GM23338 (cell line): Measurements from ENCODE around the gene APCDD1L. TPM values are rescaled to one million over a fixed set of nuclear protein-coding genes. Genes with fewer than 3 reads are reported as not detected.

ENCODE experiments used
- ATAC-seq: fragments of 200-7000 bp; cut with Tn5 transposase; 3 replicates; pipeline ENCODE4 v1.9.1; 2020
- DNase-seq: peaks from one replicate; pipeline ENCODE4 v3.0.0-alpha.2; 2015; ENCODE audit warnings: low spot score
- H2AFZ ChIP-seq: fragments of 200-600 bp; sonication (generic); 2 replicates; pipeline ENCODE4 v1.8.0; 2016; ENCODE audit warnings: antibody characterized with exemption, mild to moderate bottlenecking, moderate library complexity
- H3F3A ChIP-seq: fragments of 200-600 bp; sonication (generic); replicated peaks from 2 replicates; pipeline ENCODE4 v1.8.0; 2017; ENCODE audit warnings: antibody characterized with exemption, mixed run types, low read depth
- H3K27ac ChIP-seq: fragments of 200-600 bp; sonication (generic); 2 replicates; pipeline ENCODE4 v1.6.1; 2016; ENCODE audit warnings: low read depth
- H3K27me3 ChIP-seq: fragments of 200-600 bp; sonication (generic); 2 replicates; pipeline ENCODE4 v1.8.0; 2016; ENCODE audit warnings: mild to moderate bottlenecking, mixed run types, moderate library complexity; ENCODE audit not compliant: insufficient read depth
- H3K36me3 ChIP-seq: fragments of 200-600 bp; sonication (generic); 2 replicates; pipeline ENCODE4 v1.8.0; 2016; ENCODE audit warnings: mild to moderate bottlenecking; ENCODE audit not compliant: insufficient read depth
- H3K4me1 ChIP-seq: fragments of 200-600 bp; sonication (generic); 2 replicates; pipeline ENCODE4 v1.8.0; 2016; ENCODE audit warnings: mild to moderate bottlenecking, moderate library complexity; ENCODE audit not compliant: insufficient read depth
- H3K4me2 ChIP-seq: fragments of 200-600 bp; sonication (generic); 2 replicates; pipeline ENCODE4 v1.7.1; 2017; ENCODE audit warnings: mixed run types
- H3K4me3 ChIP-seq: fragments of 200-600 bp; sonication (generic); 2 replicates; pipeline ENCODE4 v1.6.1; 2016; ENCODE audit warnings: mixed run types
- H3K79me2 ChIP-seq: fragments of 200-600 bp; sonication (generic); replicated peaks from 2 replicates; pipeline ENCODE4 v1.8.0; 2017; ENCODE audit warnings: mild to moderate bottlenecking; ENCODE audit not compliant: insufficient read depth
- H3K9me2 ChIP-seq: fragments of 200-600 bp; sonication (generic); 2 replicates; pipeline ENCODE4 v1.8.0; 2017; ENCODE audit not compliant: insufficient read depth
- H4K20me1 ChIP-seq: fragments of 200-600 bp; sonication (generic); replicated peaks from 2 replicates; pipeline ENCODE4 v1.8.0; 2017; ENCODE audit warnings: mild to moderate bottlenecking; ENCODE audit not compliant: insufficient read depth
- H3K27ac Mint-ChIP-seq: 2 replicates; pipeline ENCODE4 v1.8.0; 2020; ENCODE audit warnings: inconsistent platforms, mild to moderate bottlenecking, moderate library complexity, mixed read lengths
- H3K27me3 Mint-ChIP-seq: 3 replicates; pipeline ENCODE4 v1.8.0; 2022; ENCODE audit warnings: low read depth, mild to moderate bottlenecking, moderate library complexity, mixed read lengths, inconsistent platforms; ENCODE audit not compliant: insufficient read depth, poor library complexity
- H3K36me3 Mint-ChIP-seq: 3 replicates; pipeline ENCODE4 v1.8.0; 2021; ENCODE audit warnings: low read depth, mild to moderate bottlenecking, inconsistent platforms, moderate library complexity, mixed read lengths
- H3K4me1 Mint-ChIP-seq: 3 replicates; pipeline ENCODE4 v1.8.0; 2020; ENCODE audit warnings: mild to moderate bottlenecking, inconsistent platforms, mixed read lengths
- H3K4me3 Mint-ChIP-seq: 3 replicates; pipeline ENCODE4 v1.8.0; 2021; ENCODE audit warnings: moderate library complexity, mild to moderate bottlenecking, inconsistent platforms, mixed read lengths
- H3K9me3 Mint-ChIP-seq: 3 replicates; pipeline ENCODE4 v1.8.0; 2020; ENCODE audit warnings: moderate library complexity, mild to moderate bottlenecking, inconsistent platforms, mixed read lengths
- CREB1 ChIP-seq: fragments of 250-450 bp; sonication (Bioruptor Pico); IDR thresholded peaks from 2 replicates; pipeline ENCODE4 v1.5.0; 2020; ENCODE audit warnings: low read depth, mild to moderate bottlenecking, moderate library complexity
- CTCF ChIP-seq, 2 experiments: fragments of 200-600 bp in 1 of 2; sonication (generic) in 1 of 2; conservative IDR thresholded peaks; 2 replicates each; pipeline versions ENCODE4 v1.5.1 to v1.6.1; 2016 to 2017; ENCODE audit warnings: antibody characterized with exemption in 2 of 2, low read depth in 2 of 2, mild to moderate bottlenecking in 2 of 2, moderate library complexity in 1 of 2
- ETS1 ChIP-seq: IDR thresholded peaks from 2 replicates; pipeline ENCODE4 v1.6.1; 2016; ENCODE audit warnings: antibody characterized with exemption
- EZH2 ChIP-seq: fragments of 200-600 bp; sonication (generic); IDR thresholded peaks from one replicate; pipeline ENCODE4 v1.8.0; 2017; ENCODE audit warnings: antibody characterized with exemption, mild to moderate bottlenecking, low read depth; ENCODE audit not compliant: unreplicated experiment
- EZH2phosphoT487 ChIP-seq: fragments of 200-600 bp; sonication (generic); IDR thresholded peaks from one replicate; pipeline ENCODE4 v1.8.1; 2018; ENCODE audit warnings: antibody characterized with exemption; ENCODE audit not compliant: unreplicated experiment
- JUNB ChIP-seq: IDR thresholded peaks from one replicate; pipeline ENCODE4 v1.6.1; 2016; ENCODE audit warnings: antibody characterized with exemption; ENCODE audit not compliant: unreplicated experiment
- NANOG ChIP-seq: IDR thresholded peaks from 2 replicates; pipeline ENCODE4 v1.6.1; 2016; ENCODE audit warnings: antibody characterized with exemption, borderline replicate concordance
- STAT1 ChIP-seq: IDR thresholded peaks from one replicate; pipeline ENCODE4 v1.6.1; 2016; ENCODE audit warnings: antibody characterized with exemption; ENCODE audit not compliant: unreplicated experiment
- ZNF114 ChIP-seq: fragments of 250-450 bp; sonication (Bioruptor Pico); IDR thresholded peaks from 2 replicates; pipeline ENCODE4 v1.5.0; 2020; ENCODE audit warnings: mild to moderate bottlenecking, moderate library complexity
- ZNF331 ChIP-seq: fragments of 250-450 bp; sonication (Bioruptor Pico); IDR thresholded peaks from 2 replicates; pipeline ENCODE4 v1.5.0; 2020; ENCODE audit warnings: low read depth, mild to moderate bottlenecking, moderate library complexity
- ZNF462 ChIP-seq: fragments of 250-450 bp; sonication (Bioruptor Pico); IDR thresholded peaks from 2 replicates; pipeline ENCODE4 v1.5.0; 2020; ENCODE audit warnings: mild to moderate bottlenecking, moderate library complexity
- polyA plus RNA-seq: library from polyadenylated mRNA; unstranded; fragments of >200 nt; fragmentation: Nextera tagmentation; extraction: Ambion mirVana; gene quantifications from 2 replicates; pipeline ENCODE4 v1.2.1, GENCODE V29; 2016
- total RNA-seq: library from RNA; depleted of rRNA; stranded (reverse); fragments of >200 nt; shearing (Covaris generic); gene quantifications from 2 replicates; pipeline ENCODE4 v1.2.3, GENCODE V29; 2014

APCDD1L gene
- total and polyA plus RNA-seq, 2 experiments from 2014 or later, result 1.8 to 4.6 TPM

GRCh38 chr20:58500256-58500655 lies 14.9 kb downstream of the APCDD1L start:
- ATAC-seq (no peak), DNase-seq (no peak)
- no peak overlapping the region for H3K27ac ChIP-seq
- Mint-ChIP-seq H3K9me3 (peaks cover 35% of the 10 kb centered on the region), H3K27me3 (peaks cover 6% of the 10 kb centered on the region), H3K4me3 (no peak overlapping the region), H3K4me1 (no peaks in the 10 kb centered on the region), H3K36me3 (peaks cover 16% of the 10 kb centered on the region), H3K27ac (no peak overlapping the region)
- no peaks in the 10 kb centered on the region for H3K4me1 ChIP-seq
- no peak for TF ChIP-seq ZNF331 (CRISPR knock-in tag)
- no peak overlapping the region for H3K4me2 ChIP-seq
- H2AFZ ChIP-seq, result no peak overlapping the region
- H3F3A ChIP-seq, result no peaks in the 10 kb centered on the region
- H3K4me3 ChIP-seq, result no peak overlapping the region
- no peaks in the 10 kb centered on the region for H3K27me3 ChIP-seq
- H3K79me2 ChIP-seq, result no peaks in the 10 kb centered on the region
- H4K20me1 ChIP-seq, result no peaks in the 10 kb centered on the region
- 0 out of 2 replicates have a peak, but pooled peaks cover 3% of the 10 kb centered on the region for H3K9me2 ChIP-seq
- no peaks in the 10 kb centered on the region for H3K36me3 ChIP-seq

GRCh38 chr20:58498470-58499068 lies 16.6 kb downstream of the APCDD1L start:
- H3K4me3 ChIP-seq, result no peak overlapping the region
- no peak for DNase-seq
- no peak overlapping the region for H3K4me2 ChIP-seq
- H3K27me3 Mint-ChIP-seq, result peaks cover 6% of the 10 kb centered on the region
- no peak overlapping the region for H2AFZ ChIP-seq
- no peaks in the 10 kb centered on the region for H4K20me1 ChIP-seq
- no peak overlapping the region for H3K4me3 Mint-ChIP-seq
- peaks cover 11% of the 10 kb centered on the region; the same call in 2 of the 3 replicates for H3K36me3 Mint-ChIP-seq
- no peak overlapping the region for H3K27ac Mint-ChIP-seq
- H3K79me2 ChIP-seq, result no peaks in the 10 kb centered on the region
- no peaks in the 10 kb centered on the region for H3K4me1 ChIP-seq
- 0 out of 2 replicates have a peak, but pooled peaks cover 3% of the 10 kb centered on the region for H3K9me2 ChIP-seq
- H3K27ac ChIP-seq, result no peak overlapping the region
- H3F3A ChIP-seq, result no peaks in the 10 kb centered on the region
- H3K9me3 Mint-ChIP-seq, result peaks cover 28% of the 10 kb centered on the region
- H3K36me3 ChIP-seq, result no peaks in the 10 kb centered on the region
- H3K27me3 ChIP-seq, result no peaks in the 10 kb centered on the region
- no peak for ATAC-seq
- H3K4me1 Mint-ChIP-seq, result no peaks in the 10 kb centered on the region
- TF ChIP-seq CREB1 (no peak), ETS1 (no peak), CTCF (conservative IDR thresholded peaks at IDR 0.05; ENCODE audit: low read depth in 2 of 2) (no peak), EZH2phosphoT487 (no peak), ZNF331 (CRISPR knock-in tag) (no peak), NANOG (no peak), JUNB (no peak), ZNF462 (CRISPR knock-in tag) (no peak), STAT1 (no peak), ZNF114 (CRISPR knock-in tag) (no peak), EZH2 (no peak)
